H9 (cell line): ENCODE measurements around the gene ACAP3. TPM values are rescaled to one million over a fixed set of nuclear protein-coding genes. Genes with fewer than 3 reads are reported as not detected.

Source experiments
- DNase-seq: peaks from one replicate; pipeline ENCODE4 v3.0.0-alpha.2; 2017
- H2AFZ ChIP-seq: one replicate; pipeline ENCODE4 v1.6.1; 2013; ENCODE audit warnings: mild to moderate bottlenecking, low read length, control low read depth, moderate library complexity
- H2AK5ac ChIP-seq: 2 replicates; pipeline ENCODE4 v1.6.1; 2013; ENCODE audit warnings: low read length, control low read depth, mixed read lengths; ENCODE audit not compliant: insufficient read length
- H2BK120ac ChIP-seq: one replicate; pipeline ENCODE4 v1.6.1; 2013; ENCODE audit warnings: low read depth, mild to moderate bottlenecking, low read length, control low read depth, inconsistent platforms; ENCODE audit not compliant: poor library complexity, severe bottlenecking
- H2BK12ac ChIP-seq: 2 replicates; pipeline ENCODE4 v1.6.1; 2013; ENCODE audit warnings: low read length, control low read depth, mixed read lengths, low read depth; ENCODE audit not compliant: insufficient read length
- H2BK15ac ChIP-seq: 2 replicates; pipeline ENCODE4 v1.6.1; 2013; ENCODE audit warnings: low read depth, low read length, control low read depth
- H2BK20ac ChIP-seq: one replicate; pipeline ENCODE4 v1.6.1; 2013; ENCODE audit warnings: low read depth, mild to moderate bottlenecking, low read length, control low read depth, inconsistent platforms; ENCODE audit not compliant: poor library complexity, severe bottlenecking
- H2BK5ac ChIP-seq: 2 replicates; pipeline ENCODE4 v1.6.1; 2013; ENCODE audit warnings: low read length, control low read depth, mixed read lengths; ENCODE audit not compliant: insufficient read length
- H3K14ac ChIP-seq: 2 replicates; pipeline ENCODE4 v1.6.1; 2013; ENCODE audit warnings: low read length, control low read depth; ENCODE audit not compliant: insufficient read depth
- H3K18ac ChIP-seq: 2 replicates; pipeline ENCODE4 v1.6.1; 2013; ENCODE audit warnings: low read depth, mild to moderate bottlenecking, mixed read lengths, low read length, control low read depth; ENCODE audit not compliant: insufficient read length
- H3K23ac ChIP-seq: 2 replicates; pipeline ENCODE4 v1.6.1; 2013; ENCODE audit warnings: low read length, control low read depth, mixed read lengths, low read depth; ENCODE audit not compliant: insufficient read length
- H3K23me2 ChIP-seq: 2 replicates; pipeline ENCODE4 v1.6.1; 2013; ENCODE audit warnings: low read depth, mild to moderate bottlenecking, mixed read lengths, low read length, control low read depth; ENCODE audit not compliant: insufficient read length, poor library complexity, severe bottlenecking
- H3K27ac ChIP-seq: 2 replicates; pipeline ENCODE4 v1.5.1; 2013; ENCODE audit warnings: low read length, control low read depth, mixed read lengths, low read depth; ENCODE audit not compliant: insufficient read length
- H3K27me3 ChIP-seq: 2 replicates; pipeline ENCODE4 v1.6.1; 2013; ENCODE audit warnings: low read length, control low read depth, inconsistent platforms; ENCODE audit not compliant: insufficient read depth
- H3K4ac ChIP-seq: 2 replicates; pipeline ENCODE4 v1.6.1; 2013; ENCODE audit warnings: low read depth, mild to moderate bottlenecking, control low read depth, inconsistent platforms, low read length, moderate library complexity
- H3K4me1 ChIP-seq: 2 replicates; pipeline ENCODE4 v1.6.1; 2013; ENCODE audit warnings: low read length, control low read depth, inconsistent platforms; ENCODE audit not compliant: insufficient read depth
- H3K4me2 ChIP-seq: 2 replicates; pipeline ENCODE4 v1.6.1; 2013; ENCODE audit warnings: low read length, control low read depth, mixed read lengths; ENCODE audit not compliant: insufficient read length, insufficient read depth
- H3K56ac ChIP-seq: 2 replicates; pipeline ENCODE4 v1.6.1; 2013; ENCODE audit warnings: low read depth, mild to moderate bottlenecking, mixed read lengths, low read length, control low read depth; ENCODE audit not compliant: insufficient read length
- H3K79me1 ChIP-seq: 2 replicates; pipeline ENCODE4 v1.6.1; 2013; ENCODE audit warnings: low read depth, mild to moderate bottlenecking, moderate library complexity, low read length, control low read depth, inconsistent platforms; ENCODE audit not compliant: insufficient read depth, poor library complexity, severe bottlenecking
- H3K79me2 ChIP-seq: 2 replicates; pipeline ENCODE4 v1.6.1; 2013; ENCODE audit warnings: low read length, control low read depth, inconsistent platforms; ENCODE audit not compliant: insufficient read depth
- H3K9ac ChIP-seq: 2 replicates; pipeline ENCODE4 v1.6.1; 2013; ENCODE audit warnings: low read length, control low read depth, mixed read lengths; ENCODE audit not compliant: insufficient read length; ENCODE audit errors: extremely low read depth
- H3K9me3 ChIP-seq: one replicate; pipeline ENCODE4 v1.6.1; 2013; ENCODE audit warnings: low read depth, low read length, inconsistent platforms; ENCODE audit not compliant: control insufficient read depth
- H3T11ph ChIP-seq: one replicate; pipeline ENCODE4 v1.6.1; 2013; ENCODE audit warnings: mild to moderate bottlenecking, low read length, control low read depth, inconsistent platforms
- H4K20me1 ChIP-seq: one replicate; pipeline ENCODE4 v1.6.1; 2013; ENCODE audit not compliant: control insufficient read depth, insufficient read length, insufficient read depth
- H4K5ac ChIP-seq: 2 replicates; pipeline ENCODE4 v1.6.1; 2013; ENCODE audit warnings: low read depth, mild to moderate bottlenecking, mixed read lengths, low read length, control low read depth; ENCODE audit not compliant: insufficient read length
- H4K8ac ChIP-seq: replicated peaks from 2 replicates; pipeline ENCODE4 v1.6.1; 2013; ENCODE audit warnings: low read length, control low read depth, mixed read lengths, low read depth; ENCODE audit not compliant: insufficient read length
- H4K91ac ChIP-seq: 2 replicates; pipeline ENCODE4 v1.6.1; 2013; ENCODE audit warnings: low read depth, mild to moderate bottlenecking, moderate library complexity, mixed read lengths, low read length, control low read depth; ENCODE audit not compliant: insufficient read length
- H3K27ac Mint-ChIP-seq, 3 experiments: 2 replicates in 2 of 3; 3 replicates in 1 of 3; pipeline ENCODE4 v1.8.0; 2020 to 2021; ENCODE audit warnings: mixed read lengths in 3 of 3, mild to moderate bottlenecking in 1 of 3, moderate library complexity in 1 of 3
- H3K27me3 Mint-ChIP-seq: 2 replicates; pipeline ENCODE4 v1.8.0; 2021; ENCODE audit warnings: low read depth, mild to moderate bottlenecking, moderate library complexity, mixed read lengths
- H3K36me3 Mint-ChIP-seq, 3 experiments: 2 replicates in 2 of 3; 3 replicates in 1 of 3; pipeline ENCODE4 v1.8.0; 2020 to 2021; ENCODE audit warnings: low read depth in 3 of 3, mixed read lengths in 3 of 3; ENCODE audit not compliant: insufficient read depth in 1 of 3
- H3K4me1 Mint-ChIP-seq, 2 experiments: 2 replicates each; pipeline ENCODE4 v1.8.0; 2020; ENCODE audit warnings: mixed read lengths in 2 of 2
- H3K4me3 Mint-ChIP-seq, 2 experiments: 2 replicates in 1 of 2; 3 replicates in 1 of 2; pipeline ENCODE4 v1.8.0; 2020 to 2021; ENCODE audit warnings: mild to moderate bottlenecking in 2 of 2, mixed read lengths in 2 of 2, moderate library complexity in 1 of 2
- H3K9me3 Mint-ChIP-seq, 2 experiments: 2 replicates in 1 of 2; 3 replicates in 1 of 2; pipeline ENCODE4 v1.8.0; 2020; ENCODE audit warnings: mild to moderate bottlenecking in 2 of 2, mixed read lengths in 2 of 2, moderate library complexity in 1 of 2
- WGBS: extraction: QIAGEN DNeasy Blood & Tissue Kit; methylation state at CpG from one replicate; pipeline ENCODE4 v1.1.7; 2013; ENCODE audit warnings: missing lambda C conversion rate, low lambda C conversion rate, mixed read lengths; ENCODE audit not compliant: insufficient read length; ENCODE audit errors: extremely low coverage; 5-methylcytosine and 5-hydroxymethylcytosine counted together
- total RNA-seq: library from RNA; stranded (reverse); gene quantifications from 2 replicates; pipeline ENCODE4 v1.2.1, GENCODE V29; 2021
- TF ChIP-seq, protein P1 (sequence below): fragments of 200-600 bp; sonication (generic); conservative IDR thresholded peaks from 3 replicates; pipeline ENCODE4 v1.8.0; 2021; ENCODE audit warnings: antibody characterized with exemption, mild to moderate bottlenecking

Gene ACAP3
- total RNA-seq, 1 experiment from 2014 or later = 41.4 TPM

GRCh38 chr1:1347663-1348419, 40.1 kb upstream of the ACAP3 start:
- Histone ChIP-seq H3K79me2 (peaks cover 3% of the 10 kb centered on the region; the same call in 1 of the 2 replicates), H2BK15ac (no peak overlapping the region), H3K79me1 (peaks cover 13% of the 10 kb centered on the region), H3K9ac (no peak overlapping the region), H2BK20ac (no peak overlapping the region), H2BK5ac (no peak overlapping the region), H3K23me2 (peaks cover 9% of the 10 kb centered on the region), H4K91ac (no peak overlapping the region), H3T11ph (no peak overlapping the region), H3K9me3 (no peaks in the 10 kb centered on the region), H3K4ac (no peak overlapping the region), H3K14ac (no peak overlapping the region; the same call in 1 of the 2 replicates), H2AFZ (no peak overlapping the region), H3K18ac (no peak overlapping the region), H4K5ac (no peak overlapping the region), H3K23ac (no peak overlapping the region), H3K4me1 (no peaks in the 10 kb centered on the region; the same call in 1 of the 2 replicates), H4K8ac (no peak overlapping the region), H4K20me1 (peaks cover 3% of the 10 kb centered on the region), H2AK5ac (no peak overlapping the region), H2BK120ac (no peak overlapping the region), H3K4me2 (peak overlapping the region; percentile 90), H3K27ac (no peak overlapping the region), H3K27me3 (no peaks in the 10 kb centered on the region), H3K56ac (no peak overlapping the region), H2BK12ac (no peak overlapping the region)
- TF ChIP-seq, protein P1, sequence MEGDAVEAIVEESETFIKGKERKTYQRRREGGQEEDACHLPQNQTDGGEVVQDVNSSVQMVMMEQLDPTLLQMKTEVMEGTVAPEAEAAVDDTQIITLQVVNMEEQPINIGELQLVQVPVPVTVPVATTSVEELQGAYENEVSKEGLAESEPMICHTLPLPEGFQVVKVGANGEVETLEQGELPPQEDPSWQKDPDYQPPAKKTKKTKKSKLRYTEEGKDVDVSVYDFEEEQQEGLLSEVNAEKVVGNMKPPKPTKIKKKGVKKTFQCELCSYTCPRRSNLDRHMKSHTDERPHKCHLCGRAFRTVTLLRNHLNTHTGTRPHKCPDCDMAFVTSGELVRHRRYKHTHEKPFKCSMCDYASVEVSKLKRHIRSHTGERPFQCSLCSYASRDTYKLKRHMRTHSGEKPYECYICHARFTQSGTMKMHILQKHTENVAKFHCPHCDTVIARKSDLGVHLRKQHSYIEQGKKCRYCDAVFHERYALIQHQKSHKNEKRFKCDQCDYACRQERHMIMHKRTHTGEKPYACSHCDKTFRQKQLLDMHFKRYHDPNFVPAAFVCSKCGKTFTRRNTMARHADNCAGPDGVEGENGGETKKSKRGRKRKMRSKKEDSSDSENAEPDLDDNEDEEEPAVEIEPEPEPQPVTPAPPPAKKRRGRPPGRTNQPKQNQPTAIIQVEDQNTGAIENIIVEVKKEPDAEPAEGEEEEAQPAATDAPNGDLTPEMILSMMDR = no peak
- peaks cover 8% of the 10 kb centered on the region for H3K27me3 Mint-ChIP-seq
- H3K9me3 Mint-ChIP-seq = no peaks in the 10 kb centered on the region
- peak overlapping the region; percentile 72 to 84 for H3K4me3 Mint-ChIP-seq
- peaks cover 15 to 28% of the 10 kb centered on the region in 2 experiments for H3K4me1 Mint-ChIP-seq
- peak overlapping the region in 1 of 3 experiments; percentile 83; a peak in 2 of 7 replicates for H3K27ac Mint-ChIP-seq
- DNase-seq = peak; percentile 70
- no CpG with 5 or more reads among the region's 26 CpGs for WGBS
- peaks cover under 1 to 9% (median 3%) of the 10 kb centered on the region in 3 experiments; a peak in 3 of 7 replicates for H3K36me3 Mint-ChIP-seq
